ENCODE data around the gene CYP27B1.
"Not testable (repeated sequence)": the region's sequence is repeated elsewhere in the genome, so short reads cannot be mapped to it uniquely, and the experiment has no call there.

CYP27B1 gene

DNA sequence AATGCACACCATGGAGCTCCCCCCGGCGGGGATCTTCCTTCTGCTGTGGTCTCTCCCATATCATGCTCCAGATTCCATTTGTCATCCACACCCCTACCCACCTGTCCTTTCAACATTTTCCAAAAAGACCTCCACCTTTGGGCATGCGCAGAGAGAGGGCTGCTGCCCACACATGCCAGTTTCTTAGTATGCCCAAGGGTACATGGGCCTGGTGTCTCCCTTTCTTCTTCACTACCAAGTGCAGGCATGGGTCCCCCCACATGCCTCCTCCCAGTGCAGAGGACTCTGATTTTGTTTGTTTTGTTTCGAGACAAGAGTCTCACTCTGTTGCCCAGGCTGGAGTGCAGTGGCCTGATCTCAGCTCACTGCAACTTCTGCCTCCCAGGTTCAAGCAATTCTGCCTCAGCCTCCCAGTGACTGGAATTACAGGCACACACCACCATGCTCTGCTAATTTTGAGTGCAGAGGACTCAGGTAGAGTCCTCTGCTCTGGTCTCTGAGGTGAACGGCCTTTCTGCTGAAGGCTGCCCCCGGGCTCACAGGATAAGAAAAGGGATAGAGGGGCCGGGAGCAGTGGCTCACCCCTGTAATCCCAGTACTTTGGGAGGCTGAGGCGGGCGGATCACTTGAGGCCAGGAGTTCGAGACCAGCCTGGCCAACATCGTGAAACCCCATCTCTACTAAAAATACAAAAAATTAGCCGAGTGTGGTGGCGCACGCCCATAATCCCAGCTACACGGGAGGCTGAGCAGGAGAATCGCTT lies 44.9 kb downstream of the CYP27B1 start:
- DNase-seq (ENCODE audit: low read depth), result not testable (repeated sequence)

DNA sequence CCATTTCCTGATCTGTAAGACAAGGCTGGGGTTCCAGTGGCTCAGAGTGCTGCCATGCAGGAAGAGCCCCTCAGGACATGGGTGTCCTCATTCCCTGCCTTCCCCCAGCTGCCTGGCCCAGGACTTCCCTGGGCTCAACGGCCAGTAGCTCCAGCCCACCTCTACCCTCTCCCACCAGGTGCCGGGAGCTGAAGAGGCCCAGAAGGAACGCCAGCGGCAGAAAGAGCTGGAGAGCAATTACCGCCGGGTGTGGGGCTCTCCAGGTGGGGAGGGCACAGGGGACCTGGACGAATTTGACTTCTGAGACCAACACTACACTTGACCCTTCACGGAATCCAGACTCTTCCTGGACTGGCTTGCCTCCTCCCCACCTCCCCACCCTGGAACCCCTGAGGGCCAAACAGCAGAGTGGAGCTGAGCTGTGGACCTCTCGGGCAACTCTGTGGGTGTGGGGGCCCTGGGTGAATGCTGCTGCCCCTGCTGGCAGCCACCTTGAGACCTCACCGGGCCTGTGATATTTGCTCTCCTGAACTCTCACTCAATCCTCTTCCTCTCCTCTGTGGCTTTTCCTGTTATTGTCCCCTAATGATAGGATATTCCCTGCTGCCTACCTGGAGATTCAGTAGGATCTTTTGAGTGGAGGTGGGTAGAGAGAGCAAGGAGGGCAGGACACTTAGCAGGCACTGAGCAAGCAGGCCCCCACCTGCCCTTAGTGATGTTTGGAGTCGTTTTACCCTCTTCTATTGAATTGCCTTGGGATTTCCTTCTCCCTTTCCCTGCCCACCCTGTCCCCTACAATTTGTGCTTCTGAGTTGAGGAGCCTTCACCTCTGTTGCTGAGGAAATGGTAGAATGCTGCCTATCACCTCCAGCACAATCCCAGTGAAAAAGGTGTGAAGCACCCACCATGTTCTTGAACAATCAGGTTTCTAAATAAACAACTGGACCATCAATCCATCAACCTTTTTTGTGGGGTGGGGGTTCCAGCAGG lies 46.0 kb downstream of the CYP27B1 start:
- DNase-seq (ENCODE audit: low read depth), result no peak

DNA sequence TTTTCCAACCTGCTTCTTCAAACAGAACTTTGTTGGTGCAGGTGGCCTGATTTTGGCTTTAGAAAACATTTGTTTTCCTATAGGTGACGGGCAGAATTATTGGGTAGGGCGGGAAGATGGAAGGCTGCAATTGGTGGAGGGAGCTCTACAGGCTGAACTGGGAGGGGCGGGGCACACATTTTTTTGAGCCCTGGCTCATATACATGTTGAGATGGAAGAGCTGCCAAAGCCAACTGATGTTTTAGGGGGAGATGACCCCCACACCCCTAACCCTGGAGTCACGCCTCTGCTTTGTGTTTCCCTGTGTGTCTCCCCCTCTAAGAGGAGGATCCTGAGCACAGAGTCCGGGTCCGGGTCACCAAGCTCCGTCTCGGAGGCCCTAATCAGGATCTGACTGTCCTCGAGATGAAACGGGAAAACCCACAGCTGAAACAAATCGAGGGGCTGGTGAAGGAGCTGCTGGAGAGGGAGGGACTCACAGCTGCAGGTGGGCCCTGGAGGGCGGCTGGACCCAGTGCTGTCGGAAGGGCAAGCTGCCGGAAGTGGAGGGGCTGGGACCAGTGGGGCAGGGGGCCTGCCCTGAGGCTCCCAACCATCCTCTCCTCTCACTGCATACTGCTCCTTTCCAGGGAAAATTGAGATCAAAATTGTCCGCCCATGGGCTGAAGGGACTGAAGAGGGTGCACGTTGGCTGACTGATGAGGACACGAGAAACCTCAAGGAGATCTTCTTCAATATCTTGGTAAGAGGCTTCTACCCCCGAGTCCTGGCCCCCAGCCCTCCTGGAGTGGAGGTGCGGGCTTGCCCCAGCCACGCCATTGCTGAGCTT lies 46.9 kb downstream of the CYP27B1 start:
- DNase-seq (ENCODE audit: low read depth), result no peak

DNA sequence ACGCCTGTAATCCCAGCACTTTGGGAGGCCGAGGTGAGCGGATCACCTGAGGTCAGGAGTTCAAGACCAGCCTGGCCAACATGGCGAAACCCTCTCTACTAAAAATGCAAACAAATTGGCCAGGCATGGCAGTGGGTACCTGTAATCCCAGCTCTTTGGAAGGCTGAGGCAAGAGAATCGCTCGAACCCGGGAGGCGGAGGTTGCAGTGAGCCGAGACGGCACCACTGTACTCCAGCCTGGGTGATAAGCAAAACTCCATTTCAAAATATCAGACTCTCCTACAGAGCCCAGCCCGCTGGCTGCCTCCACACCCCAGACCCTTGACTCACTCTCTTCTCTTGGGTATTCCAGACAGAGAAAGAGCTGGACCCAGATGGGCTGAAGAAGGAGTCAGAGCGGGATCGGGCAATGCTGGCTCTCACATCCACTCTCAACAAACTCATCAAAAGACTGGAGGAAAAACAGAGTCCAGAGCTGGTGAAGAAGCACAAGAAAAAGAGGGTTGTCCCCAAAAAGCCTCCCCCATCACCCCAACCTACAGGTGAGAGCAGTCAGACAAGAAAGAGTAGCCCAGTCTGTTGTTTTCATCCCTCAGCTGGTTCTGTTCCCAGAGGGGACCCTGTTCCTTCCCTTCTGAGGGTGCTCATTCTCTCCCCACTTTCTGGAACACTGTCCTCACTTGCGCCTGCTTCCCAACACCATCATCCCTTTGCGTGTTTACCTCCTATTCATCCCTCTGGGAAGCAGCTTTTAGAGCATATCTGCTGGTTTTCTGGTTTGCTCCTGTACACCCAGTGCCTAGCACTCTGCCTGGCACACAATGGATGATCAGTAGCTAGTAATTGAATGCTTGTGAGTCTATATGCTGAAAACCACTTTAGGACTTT lies 48.0 kb downstream of the CYP27B1 start:
- DNase-seq (ENCODE audit: low read depth), result no peak

DNA sequence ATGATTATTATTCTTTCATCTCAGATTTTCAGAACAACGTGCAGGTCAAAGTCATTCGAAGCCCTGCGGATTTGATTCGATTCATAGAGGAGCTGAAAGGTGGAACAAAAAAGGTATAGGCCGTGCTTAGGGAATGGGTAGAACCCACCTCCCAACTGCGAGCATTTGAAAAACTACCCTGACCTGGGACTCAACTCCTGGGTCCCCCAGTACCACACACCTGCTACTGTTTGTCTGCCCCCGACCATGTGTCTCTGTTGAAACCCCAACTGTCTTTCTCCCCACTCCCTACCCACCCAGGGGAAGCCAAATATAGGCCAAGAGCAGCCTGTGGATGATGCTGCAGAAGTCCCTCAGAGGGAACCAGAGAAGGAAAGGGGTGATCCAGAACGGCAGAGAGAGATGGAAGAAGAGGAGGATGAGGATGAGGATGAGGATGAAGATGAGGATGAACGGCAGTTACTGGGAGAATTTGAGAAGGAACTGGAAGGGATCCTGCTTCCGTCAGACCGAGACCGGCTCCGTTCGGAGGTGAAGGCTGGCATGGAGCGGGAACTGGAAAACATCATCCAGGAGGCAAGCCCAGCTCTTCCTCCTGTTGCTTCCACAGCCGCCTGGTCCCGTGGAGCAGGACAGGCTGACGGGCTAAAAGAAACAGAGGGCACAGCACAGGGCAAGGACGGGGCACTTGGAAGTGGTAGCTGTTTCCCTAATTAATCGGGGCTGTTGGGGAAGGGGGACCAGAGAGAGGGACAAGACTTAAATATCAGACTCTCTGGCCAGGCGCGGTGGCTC lies 48.8 kb downstream of the CYP27B1 start:
- DNase-seq (ENCODE audit: low read depth), result no peak

DNA sequence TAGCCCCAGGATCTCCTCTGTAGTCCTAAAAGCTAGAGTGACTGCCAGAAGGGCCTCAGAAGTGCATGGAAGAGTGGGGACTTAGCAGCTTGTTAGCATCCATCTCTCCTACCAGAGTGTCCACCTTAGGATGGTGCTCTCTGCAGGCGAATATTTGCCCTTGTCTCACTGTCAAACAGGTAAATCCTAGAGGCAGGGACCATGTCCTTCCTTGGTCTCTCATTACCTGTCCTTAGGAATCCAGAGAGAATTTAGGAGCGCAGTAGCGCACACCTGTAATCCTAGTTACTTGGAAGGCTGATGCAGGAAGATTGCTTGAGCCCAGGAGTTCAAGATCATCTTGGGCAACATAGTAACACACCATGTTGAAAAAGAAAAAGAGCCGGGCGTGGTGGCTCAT lies 49.7 kb downstream of the CYP27B1 start:
- DNase-seq (ENCODE audit: low read depth), result no peak

DNA sequence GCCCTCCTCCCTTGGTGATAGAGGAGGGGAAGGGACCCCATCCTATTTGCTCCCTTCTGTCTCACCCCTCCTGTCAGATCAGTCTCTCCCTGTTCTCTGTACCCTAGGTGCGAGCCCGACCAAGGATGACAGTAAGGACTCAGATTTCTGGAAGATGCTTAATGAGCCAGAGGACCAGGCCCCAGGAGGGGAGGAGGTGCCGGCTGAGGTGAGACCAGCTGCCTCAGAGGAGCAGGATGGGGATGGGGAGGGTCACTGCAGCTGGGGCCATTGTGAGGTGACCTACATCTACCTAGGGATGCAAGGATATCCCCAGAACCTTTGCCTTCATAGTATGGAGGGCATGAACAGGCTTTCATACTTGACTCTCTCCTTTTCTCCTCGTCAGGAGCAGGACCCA lies 50.6 kb downstream of the CYP27B1 start:
- no peak for DNase-seq (ENCODE audit: low read depth)

DNA sequence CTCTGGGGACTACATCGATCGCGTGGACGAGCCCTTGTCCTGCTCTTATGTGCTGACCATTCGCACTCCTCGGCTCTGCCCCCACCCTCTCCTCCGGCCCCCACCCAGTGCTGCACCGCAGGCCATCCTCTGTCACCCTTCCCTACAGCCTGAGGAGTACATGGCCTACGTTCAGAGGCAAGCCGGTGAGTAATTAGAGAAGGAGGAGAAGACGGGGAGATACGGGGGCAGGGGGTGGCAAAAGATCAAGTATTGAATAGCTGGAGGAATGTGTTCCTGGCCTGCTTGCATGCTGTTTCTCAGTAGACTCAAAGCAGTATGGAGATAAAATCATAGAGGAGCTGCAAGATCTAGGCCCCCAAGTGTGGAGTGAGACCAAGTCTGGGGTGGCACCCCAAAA lies 51.1 kb downstream of the CYP27B1 start:
- DNase-seq (ENCODE audit: low read depth), result no peak

DNA sequence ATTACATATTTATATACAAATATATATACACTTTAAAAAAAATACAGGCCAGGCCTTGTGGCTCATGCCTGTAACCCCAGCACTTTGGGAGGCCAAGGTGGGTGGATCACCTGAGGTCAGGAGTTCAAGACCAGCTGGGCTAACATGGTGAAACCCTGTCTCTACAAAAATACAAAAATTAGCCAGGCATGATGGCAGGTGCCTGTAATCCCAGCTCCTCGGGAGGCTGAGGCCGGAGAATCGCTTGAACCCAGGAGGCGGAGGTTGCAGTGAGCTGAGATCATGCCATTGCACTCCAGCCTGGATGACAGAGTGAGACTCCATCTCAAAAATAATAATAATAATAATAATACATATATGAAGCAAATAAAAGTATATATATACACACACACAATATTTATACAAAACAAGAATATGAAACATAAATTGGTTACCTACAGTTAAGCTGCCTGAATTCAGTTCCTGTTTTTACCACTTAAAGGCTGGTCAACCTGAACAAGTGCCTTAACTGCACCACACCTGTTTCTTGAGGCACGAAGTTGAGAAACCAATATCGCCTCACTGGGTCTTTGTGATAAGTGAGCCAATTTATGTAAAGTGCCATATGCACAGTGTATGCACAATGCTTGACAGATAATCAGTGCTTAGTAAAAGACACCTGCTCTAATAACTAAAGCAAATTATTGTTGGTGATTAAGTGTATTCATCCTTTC lies 51.7 kb downstream of the CYP27B1 start:
- not testable (repeated sequence) for DNase-seq (ENCODE audit: low read depth)

DNA sequence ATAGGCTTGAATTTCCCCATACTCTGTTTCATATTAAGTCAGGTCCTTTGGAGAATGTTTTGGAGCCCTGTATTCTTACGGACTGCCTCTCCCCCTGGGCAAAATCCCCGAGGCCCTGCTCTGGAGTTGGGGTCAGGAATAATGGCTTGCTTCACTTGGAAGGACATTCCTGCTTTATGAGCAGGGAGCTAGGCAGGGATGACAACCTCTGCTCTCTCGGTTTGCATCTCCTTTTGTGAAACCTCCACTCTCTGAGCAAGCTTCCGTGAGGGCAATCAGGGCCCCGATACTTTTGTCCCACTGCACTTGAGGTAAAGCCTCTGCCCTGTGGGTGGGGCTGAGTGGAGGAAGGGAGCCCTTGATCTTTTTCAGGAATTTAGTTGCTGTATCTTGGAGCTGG lies 53.7 kb downstream of the CYP27B1 start:
- DNase-seq (ENCODE audit: low read depth), result no peak

DNA sequence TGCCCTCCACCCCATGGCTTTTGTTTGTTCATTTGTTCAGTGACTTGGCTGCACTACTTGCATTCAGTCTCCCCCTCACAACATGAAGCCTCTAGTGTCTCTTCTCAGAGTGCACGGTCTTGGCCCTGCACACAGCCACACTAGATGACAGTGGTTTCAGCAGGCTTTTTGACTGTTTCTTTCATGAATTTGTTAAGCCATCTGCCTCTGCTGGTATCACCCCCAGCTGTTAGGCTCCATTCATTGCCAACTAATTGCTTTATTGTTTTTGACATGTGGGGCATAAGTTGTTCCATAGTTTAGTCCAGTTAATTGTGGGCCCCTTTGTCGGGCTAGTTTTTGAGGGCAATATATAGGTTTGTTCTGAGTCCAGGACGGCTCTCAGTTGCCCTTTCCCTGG lies 54.2 kb downstream of the CYP27B1 start:
- no peak for DNase-seq (ENCODE audit: low read depth)
